Measurements from ENCODE around the gene ITGA4. TPM values are rescaled to one million over a fixed set of nuclear protein-coding genes. Genes with fewer than 3 reads are reported as not detected.

ITGA4 gene
- total and polyA plus RNA-seq, 9 of the 15 experiments (the other 6 are each of a cell fraction or from before 2014, with no cell fraction given): 0.06 to 0.81 (median 0.27) TPM

- TF ChIP-seq, protein P1, sequence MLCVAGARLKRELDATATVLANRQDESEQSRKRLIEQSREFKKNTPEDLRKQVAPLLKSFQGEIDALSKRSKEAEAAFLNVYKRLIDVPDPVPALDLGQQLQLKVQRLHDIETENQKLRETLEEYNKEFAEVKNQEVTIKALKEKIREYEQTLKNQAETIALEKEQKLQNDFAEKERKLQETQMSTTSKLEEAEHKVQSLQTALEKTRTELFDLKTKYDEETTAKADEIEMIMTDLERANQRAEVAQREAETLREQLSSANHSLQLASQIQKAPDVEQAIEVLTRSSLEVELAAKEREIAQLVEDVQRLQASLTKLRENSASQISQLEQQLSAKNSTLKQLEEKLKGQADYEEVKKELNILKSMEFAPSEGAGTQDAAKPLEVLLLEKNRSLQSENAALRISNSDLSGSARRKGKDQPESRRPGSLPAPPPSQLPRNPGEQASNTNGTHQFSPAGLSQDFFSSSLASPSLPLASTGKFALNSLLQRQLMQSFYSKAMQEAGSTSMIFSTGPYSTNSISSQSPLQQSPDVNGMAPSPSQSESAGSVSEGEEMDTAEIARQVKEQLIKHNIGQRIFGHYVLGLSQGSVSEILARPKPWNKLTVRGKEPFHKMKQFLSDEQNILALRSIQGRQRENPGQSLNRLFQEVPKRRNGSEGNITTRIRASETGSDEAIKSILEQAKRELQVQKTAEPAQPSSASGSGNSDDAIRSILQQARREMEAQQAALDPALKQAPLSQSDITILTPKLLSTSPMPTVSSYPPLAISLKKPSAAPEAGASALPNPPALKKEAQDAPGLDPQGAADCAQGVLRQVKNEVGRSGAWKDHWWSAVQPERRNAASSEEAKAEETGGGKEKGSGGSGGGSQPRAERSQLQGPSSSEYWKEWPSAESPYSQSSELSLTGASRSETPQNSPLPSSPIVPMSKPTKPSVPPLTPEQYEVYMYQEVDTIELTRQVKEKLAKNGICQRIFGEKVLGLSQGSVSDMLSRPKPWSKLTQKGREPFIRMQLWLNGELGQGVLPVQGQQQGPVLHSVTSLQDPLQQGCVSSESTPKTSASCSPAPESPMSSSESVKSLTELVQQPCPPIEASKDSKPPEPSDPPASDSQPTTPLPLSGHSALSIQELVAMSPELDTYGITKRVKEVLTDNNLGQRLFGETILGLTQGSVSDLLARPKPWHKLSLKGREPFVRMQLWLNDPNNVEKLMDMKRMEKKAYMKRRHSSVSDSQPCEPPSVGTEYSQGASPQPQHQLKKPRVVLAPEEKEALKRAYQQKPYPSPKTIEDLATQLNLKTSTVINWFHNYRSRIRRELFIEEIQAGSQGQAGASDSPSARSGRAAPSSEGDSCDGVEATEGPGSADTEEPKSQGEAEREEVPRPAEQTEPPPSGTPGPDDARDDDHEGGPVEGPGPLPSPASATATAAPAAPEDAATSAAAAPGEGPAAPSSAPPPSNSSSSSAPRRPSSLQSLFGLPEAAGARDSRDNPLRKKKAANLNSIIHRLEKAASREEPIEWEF (CRISPR knock-in tag; IDR thresholded peaks at IDR 0.05): no peak
Measured at GRCh38 chr2:181585732-181586131, 128.5 kb downstream of the ITGA4 start (continued).

Other genes with a start within 250 kb of the ITGA4 start
- not detected in 2 replicates for gene CERKL, start 199.7 kb downstream of the ITGA4 start, total RNA-seq (2014; rRNA removed)
- not detected in 2 replicates for gene CERKL, start 199.7 kb downstream of the ITGA4 start, total RNA-seq (2014; rRNA removed; fragmentation: Illumina TruSeq; extraction: Trizol)
- not detected in 2 replicates for gene CERKL, start 199.7 kb downstream of the ITGA4 start, total RNA-seq (2015; rRNA removed; fragmentation: Illumina TruSeq; extraction: Trizol)
- gene CERKL, start 199.7 kb downstream of the ITGA4 start, total RNA-seq (2021): not detected in 2 replicates
- gene CERKL, start 199.7 kb downstream of the ITGA4 start, polyA plus RNA-seq (2011; rRNA removed): not detected in 2 replicates
- not detected in 2 replicates for gene CERKL, start 199.7 kb downstream of the ITGA4 start, polyA plus RNA-seq (2014; fragmentation: Illumina TruSeq; extraction: Trizol)
- under 1 TPM; 0.04 to 0.08 TPM for gene CERKL, start 199.7 kb downstream of the ITGA4 start, polyA plus RNA-seq (2014; fragmentation: Nextera tagmentation; extraction: Ambion mirVana)
- gene CERKL, start 199.7 kb downstream of the ITGA4 start, polyA plus RNA-seq (2014; rRNA removed): not detected in 2 replicates
- not detected in 2 replicates for gene NEUROD1, start 223.1 kb downstream of the ITGA4 start, total RNA-seq (2014; rRNA removed)
- not detected in 2 replicates for gene NEUROD1, start 223.1 kb downstream of the ITGA4 start, total RNA-seq (2014; rRNA removed; fragmentation: Illumina TruSeq; extraction: Trizol)
- not detected in 2 replicates for gene NEUROD1, start 223.1 kb downstream of the ITGA4 start, total RNA-seq (2015; rRNA removed; fragmentation: Illumina TruSeq; extraction: Trizol)
- not detected in 2 replicates for gene NEUROD1, start 223.1 kb downstream of the ITGA4 start, total RNA-seq (2021)
- not detected in 2 replicates for gene NEUROD1, start 223.1 kb downstream of the ITGA4 start, polyA plus RNA-seq (2011; rRNA removed)
- not detected in 2 replicates for gene NEUROD1, start 223.1 kb downstream of the ITGA4 start, polyA plus RNA-seq (2014; fragmentation: Illumina TruSeq; extraction: Trizol)
- not detected for gene NEUROD1, start 223.1 kb downstream of the ITGA4 start, polyA plus RNA-seq (2014; fragmentation: Nextera tagmentation; extraction: Ambion mirVana)
- gene NEUROD1, start 223.1 kb downstream of the ITGA4 start, polyA plus RNA-seq (2014; rRNA removed): not detected in 2 replicates

Measured in K562 (cell line).